ENCODE results near the gene PPM1E. TPM values are rescaled to one million over a fixed set of nuclear protein-coding genes. Genes with fewer than 3 reads are reported as not detected.

The PPM1E gene
- total RNA-seq, 1 donor from 2014 or later = 0.26 TPM

GRCh38 chr17:59003860-59004259 lies 248.2 kb downstream of the PPM1E start:
- no peak overlapping the region for H3K27ac Mint-ChIP-seq (ENCODE audit: unreplicated experiment)
- no peaks in the 10 kb centered on the region for H3K9me3 Mint-ChIP-seq (ENCODE audit: unreplicated experiment)
- DNase-seq (ENCODE audit: low spot score) = no peak
- H3K4me1 Mint-ChIP-seq (ENCODE audit: unreplicated experiment) = peaks cover 19% of the 10 kb centered on the region
- no peaks in the 10 kb centered on the region for H3K27me3 Mint-ChIP-seq (ENCODE audit: unreplicated experiment)
- H3K36me3 Mint-ChIP-seq (ENCODE audit: low read depth, unreplicated experiment) = no peaks in the 10 kb centered on the region
- no peak for TF ChIP-seq CTCF (IDR thresholded peaks at IDR 0.05; ENCODE audit: unreplicated experiment)
- H3K4me3 Mint-ChIP-seq (ENCODE audit: unreplicated experiment) = no peak overlapping the region

GRCh38 chr17:59004338-59005111 lies 248.9 kb downstream of the PPM1E start:
- no peaks in the 10 kb centered on the region for H3K36me3 Mint-ChIP-seq (ENCODE audit: low read depth, unreplicated experiment)
- peaks cover 19% of the 10 kb centered on the region for H3K4me1 Mint-ChIP-seq (ENCODE audit: unreplicated experiment)
- H3K9me3 Mint-ChIP-seq (ENCODE audit: unreplicated experiment) = no peaks in the 10 kb centered on the region
- DNase-seq (ENCODE audit: low spot score) = peak; percentile 67
- H3K27me3 Mint-ChIP-seq (ENCODE audit: unreplicated experiment) = no peaks in the 10 kb centered on the region
- no peak overlapping the region for H3K4me3 Mint-ChIP-seq (ENCODE audit: unreplicated experiment)
- TF ChIP-seq CTCF (IDR thresholded peaks at IDR 0.05; ENCODE audit: unreplicated experiment) = peak; percentile 96
- no peak overlapping the region for H3K27ac Mint-ChIP-seq (ENCODE audit: unreplicated experiment)

- H3K4me1 Mint-ChIP-seq (ENCODE audit: unreplicated experiment) = peaks cover 8% of the 10 kb centered on the region
- H3K36me3 Mint-ChIP-seq (ENCODE audit: low read depth, unreplicated experiment) = peaks cover 5% of the 10 kb centered on the region
- no peak for TF ChIP-seq CTCF (IDR thresholded peaks at IDR 0.05; ENCODE audit: unreplicated experiment)
- no peak overlapping the region for H3K27ac Mint-ChIP-seq (ENCODE audit: unreplicated experiment)
- no peak overlapping the region for H3K4me3 Mint-ChIP-seq (ENCODE audit: unreplicated experiment)
- H3K9me3 Mint-ChIP-seq (ENCODE audit: unreplicated experiment) = no peaks in the 10 kb centered on the region
- no peak for DNase-seq (ENCODE audit: low spot score)
- no peaks in the 10 kb centered on the region for H3K27me3 Mint-ChIP-seq (ENCODE audit: unreplicated experiment)
These were observed 252.3 kb downstream of the PPM1E start for GRCh38 chr17:59007995-59008394.

- peaks cover 5% of the 10 kb centered on the region for H3K4me1 Mint-ChIP-seq (ENCODE audit: unreplicated experiment)
- DNase-seq (ENCODE audit: low spot score) = no peak
- no peaks in the 10 kb centered on the region for H3K9me3 Mint-ChIP-seq (ENCODE audit: unreplicated experiment)
- H3K27ac Mint-ChIP-seq (ENCODE audit: unreplicated experiment) = no peak overlapping the region
- H3K4me3 Mint-ChIP-seq (ENCODE audit: unreplicated experiment) = no peak overlapping the region
- no peaks in the 10 kb centered on the region for H3K27me3 Mint-ChIP-seq (ENCODE audit: unreplicated experiment)
- TF ChIP-seq CTCF (IDR thresholded peaks at IDR 0.05; ENCODE audit: unreplicated experiment) = no peak
- H3K36me3 Mint-ChIP-seq (ENCODE audit: low read depth, unreplicated experiment) = peaks cover 5% of the 10 kb centered on the region
These were observed 253.1 kb downstream of the PPM1E start for GRCh38 chr17:59008737-59009136.

- no peak for TF ChIP-seq CTCF (IDR thresholded peaks at IDR 0.05; ENCODE audit: unreplicated experiment)
- H3K4me3 Mint-ChIP-seq (ENCODE audit: unreplicated experiment) = peak overlapping the region; percentile 13
- H3K36me3 Mint-ChIP-seq (ENCODE audit: low read depth, unreplicated experiment) = peaks cover 5% of the 10 kb centered on the region
- H3K27me3 Mint-ChIP-seq (ENCODE audit: unreplicated experiment) = no peaks in the 10 kb centered on the region
- no peak overlapping the region for H3K27ac Mint-ChIP-seq (ENCODE audit: unreplicated experiment)
- no peaks in the 10 kb centered on the region for H3K4me1 Mint-ChIP-seq (ENCODE audit: unreplicated experiment)
- no peaks in the 10 kb centered on the region for H3K9me3 Mint-ChIP-seq (ENCODE audit: unreplicated experiment)
- no peak for DNase-seq (ENCODE audit: low spot score)
These were observed 254.4 kb downstream of the PPM1E start for GRCh38 chr17:59010026-59010425.
